H9 (cell line): ENCODE results near the gene DDAH2. TPM values are rescaled to one million over a fixed set of nuclear protein-coding genes. Genes with fewer than 3 reads are reported as not detected.

Experiments
- DNase-seq: peaks from one replicate; pipeline ENCODE4 v3.0.0-alpha.2; 2017
- H2AFZ ChIP-seq: one replicate; pipeline ENCODE4 v1.6.1; 2013; ENCODE audit warnings: mild to moderate bottlenecking, low read length, control low read depth, moderate library complexity
- H2AK5ac ChIP-seq: 2 replicates; pipeline ENCODE4 v1.6.1; 2013; ENCODE audit warnings: low read length, control low read depth, mixed read lengths; ENCODE audit not compliant: insufficient read length
- H2BK120ac ChIP-seq: one replicate; pipeline ENCODE4 v1.6.1; 2013; ENCODE audit warnings: low read depth, mild to moderate bottlenecking, low read length, control low read depth, inconsistent platforms; ENCODE audit not compliant: poor library complexity, severe bottlenecking
- H2BK12ac ChIP-seq: 2 replicates; pipeline ENCODE4 v1.6.1; 2013; ENCODE audit warnings: low read length, control low read depth, mixed read lengths, low read depth; ENCODE audit not compliant: insufficient read length
- H2BK15ac ChIP-seq: 2 replicates; pipeline ENCODE4 v1.6.1; 2013; ENCODE audit warnings: low read depth, low read length, control low read depth
- H2BK20ac ChIP-seq: one replicate; pipeline ENCODE4 v1.6.1; 2013; ENCODE audit warnings: low read depth, mild to moderate bottlenecking, low read length, control low read depth, inconsistent platforms; ENCODE audit not compliant: poor library complexity, severe bottlenecking
- H2BK5ac ChIP-seq: 2 replicates; pipeline ENCODE4 v1.6.1; 2013; ENCODE audit warnings: low read length, control low read depth, mixed read lengths; ENCODE audit not compliant: insufficient read length
- H3K14ac ChIP-seq: 2 replicates; pipeline ENCODE4 v1.6.1; 2013; ENCODE audit warnings: low read length, control low read depth; ENCODE audit not compliant: insufficient read depth
- H3K18ac ChIP-seq: 2 replicates; pipeline ENCODE4 v1.6.1; 2013; ENCODE audit warnings: low read depth, mild to moderate bottlenecking, mixed read lengths, low read length, control low read depth; ENCODE audit not compliant: insufficient read length
- H3K23ac ChIP-seq: 2 replicates; pipeline ENCODE4 v1.6.1; 2013; ENCODE audit warnings: low read length, control low read depth, mixed read lengths, low read depth; ENCODE audit not compliant: insufficient read length
- H3K23me2 ChIP-seq: 2 replicates; pipeline ENCODE4 v1.6.1; 2013; ENCODE audit warnings: low read depth, mild to moderate bottlenecking, mixed read lengths, low read length, control low read depth; ENCODE audit not compliant: insufficient read length, poor library complexity, severe bottlenecking
- H3K27ac ChIP-seq: 2 replicates; pipeline ENCODE4 v1.5.1; 2013; ENCODE audit warnings: low read length, control low read depth, mixed read lengths, low read depth; ENCODE audit not compliant: insufficient read length
- H3K27me3 ChIP-seq: 2 replicates; pipeline ENCODE4 v1.6.1; 2013; ENCODE audit warnings: low read length, control low read depth, inconsistent platforms; ENCODE audit not compliant: insufficient read depth
- H3K4ac ChIP-seq: 2 replicates; pipeline ENCODE4 v1.6.1; 2013; ENCODE audit warnings: low read depth, mild to moderate bottlenecking, control low read depth, inconsistent platforms, low read length, moderate library complexity
- H3K4me1 ChIP-seq: 2 replicates; pipeline ENCODE4 v1.6.1; 2013; ENCODE audit warnings: low read length, control low read depth, inconsistent platforms; ENCODE audit not compliant: insufficient read depth
- H3K4me2 ChIP-seq: 2 replicates; pipeline ENCODE4 v1.6.1; 2013; ENCODE audit warnings: low read length, control low read depth, mixed read lengths; ENCODE audit not compliant: insufficient read length, insufficient read depth
- H3K56ac ChIP-seq: 2 replicates; pipeline ENCODE4 v1.6.1; 2013; ENCODE audit warnings: low read depth, mild to moderate bottlenecking, mixed read lengths, low read length, control low read depth; ENCODE audit not compliant: insufficient read length
- H3K79me1 ChIP-seq: 2 replicates; pipeline ENCODE4 v1.6.1; 2013; ENCODE audit warnings: low read depth, mild to moderate bottlenecking, moderate library complexity, low read length, control low read depth, inconsistent platforms; ENCODE audit not compliant: insufficient read depth, poor library complexity, severe bottlenecking
- H3K79me2 ChIP-seq: 2 replicates; pipeline ENCODE4 v1.6.1; 2013; ENCODE audit warnings: low read length, control low read depth, inconsistent platforms; ENCODE audit not compliant: insufficient read depth
- H3K9ac ChIP-seq: 2 replicates; pipeline ENCODE4 v1.6.1; 2013; ENCODE audit warnings: low read length, control low read depth, mixed read lengths; ENCODE audit not compliant: insufficient read length; ENCODE audit errors: extremely low read depth
- H3K9me3 ChIP-seq: one replicate; pipeline ENCODE4 v1.6.1; 2013; ENCODE audit warnings: low read depth, low read length, inconsistent platforms; ENCODE audit not compliant: control insufficient read depth
- H3T11ph ChIP-seq: one replicate; pipeline ENCODE4 v1.6.1; 2013; ENCODE audit warnings: mild to moderate bottlenecking, low read length, control low read depth, inconsistent platforms
- H4K20me1 ChIP-seq: one replicate; pipeline ENCODE4 v1.6.1; 2013; ENCODE audit not compliant: control insufficient read depth, insufficient read length, insufficient read depth
- H4K5ac ChIP-seq: 2 replicates; pipeline ENCODE4 v1.6.1; 2013; ENCODE audit warnings: low read depth, mild to moderate bottlenecking, mixed read lengths, low read length, control low read depth; ENCODE audit not compliant: insufficient read length
- H4K8ac ChIP-seq: replicated peaks from 2 replicates; pipeline ENCODE4 v1.6.1; 2013; ENCODE audit warnings: low read length, control low read depth, mixed read lengths, low read depth; ENCODE audit not compliant: insufficient read length
- H4K91ac ChIP-seq: 2 replicates; pipeline ENCODE4 v1.6.1; 2013; ENCODE audit warnings: low read depth, mild to moderate bottlenecking, moderate library complexity, mixed read lengths, low read length, control low read depth; ENCODE audit not compliant: insufficient read length
- H3K27ac Mint-ChIP-seq, 3 experiments: 2 replicates in 2 of 3; 3 replicates in 1 of 3; pipeline ENCODE4 v1.8.0; 2020 to 2021; ENCODE audit warnings: mixed read lengths in 3 of 3, mild to moderate bottlenecking in 1 of 3, moderate library complexity in 1 of 3
- H3K27me3 Mint-ChIP-seq: 2 replicates; pipeline ENCODE4 v1.8.0; 2021; ENCODE audit warnings: low read depth, mild to moderate bottlenecking, moderate library complexity, mixed read lengths
- H3K36me3 Mint-ChIP-seq, 3 experiments: 2 replicates in 2 of 3; 3 replicates in 1 of 3; pipeline ENCODE4 v1.8.0; 2020 to 2021; ENCODE audit warnings: low read depth in 3 of 3, mixed read lengths in 3 of 3; ENCODE audit not compliant: insufficient read depth in 1 of 3
- H3K4me1 Mint-ChIP-seq, 2 experiments: 2 replicates each; pipeline ENCODE4 v1.8.0; 2020; ENCODE audit warnings: mixed read lengths in 2 of 2
- H3K4me3 Mint-ChIP-seq, 2 experiments: 2 replicates in 1 of 2; 3 replicates in 1 of 2; pipeline ENCODE4 v1.8.0; 2020 to 2021; ENCODE audit warnings: mild to moderate bottlenecking in 2 of 2, mixed read lengths in 2 of 2, moderate library complexity in 1 of 2
- H3K9me3 Mint-ChIP-seq, 2 experiments: 2 replicates in 1 of 2; 3 replicates in 1 of 2; pipeline ENCODE4 v1.8.0; 2020; ENCODE audit warnings: mild to moderate bottlenecking in 2 of 2, mixed read lengths in 2 of 2, moderate library complexity in 1 of 2
- WGBS: extraction: QIAGEN DNeasy Blood & Tissue Kit; methylation state at CpG from one replicate; pipeline ENCODE4 v1.1.7; 2013; ENCODE audit warnings: missing lambda C conversion rate, low lambda C conversion rate, mixed read lengths; ENCODE audit not compliant: insufficient read length; ENCODE audit errors: extremely low coverage; 5-methylcytosine and 5-hydroxymethylcytosine counted together
- total RNA-seq: library from RNA; stranded (reverse); gene quantifications from 2 replicates; pipeline ENCODE4 v1.2.1, GENCODE V29; 2021
- TF ChIP-seq, protein P1 (sequence below): fragments of 200-600 bp; sonication (generic); conservative IDR thresholded peaks from 3 replicates; pipeline ENCODE4 v1.8.0; 2021; ENCODE audit warnings: antibody characterized with exemption, mild to moderate bottlenecking

The DDAH2 gene
- total RNA-seq, 1 experiment from 2014 or later, result 73.2 TPM

DNA sequence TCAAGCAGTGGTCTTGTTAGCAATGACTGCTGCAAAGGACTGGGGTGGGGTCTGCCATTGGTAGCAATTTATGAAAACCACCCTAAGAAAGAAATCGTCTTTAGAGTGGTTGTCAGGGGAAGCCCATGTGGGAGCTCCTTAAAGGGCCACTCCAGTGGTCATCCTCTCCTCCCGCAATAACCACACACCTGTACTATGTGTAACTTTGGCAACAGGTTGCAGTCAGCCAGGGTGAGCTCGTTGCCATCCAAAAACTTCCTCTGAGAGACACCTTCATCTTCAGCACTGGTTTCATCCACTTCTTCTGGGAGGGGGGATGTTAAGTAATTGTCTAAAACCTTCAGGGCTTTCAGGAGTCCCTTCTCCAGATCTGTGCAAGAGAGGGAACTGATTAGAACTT lies 2.9 kb upstream of the DDAH2 start:
- H2AFZ ChIP-seq, result no peak overlapping the region
- no peak overlapping the region for H4K91ac ChIP-seq
- H2BK15ac ChIP-seq, result no peak overlapping the region
- Mint-ChIP-seq H3K4me1 (peaks cover 35 to 38% of the 10 kb centered on the region in 2 experiments), H3K27me3 (no peaks in the 10 kb centered on the region), H3K4me3 (no peak overlapping the region; a peak in 1 of 5 replicates), H3K36me3 (peaks cover 40 to 60% (median 53%) of the 10 kb centered on the region in 3 experiments), H3K9me3 (no peaks in the 10 kb centered on the region; a peak in 2 of 5 replicates), H3K27ac (no peak overlapping the region)
- no peaks in the 10 kb centered on the region for H3K27me3 ChIP-seq
- TF ChIP-seq, protein P1, sequence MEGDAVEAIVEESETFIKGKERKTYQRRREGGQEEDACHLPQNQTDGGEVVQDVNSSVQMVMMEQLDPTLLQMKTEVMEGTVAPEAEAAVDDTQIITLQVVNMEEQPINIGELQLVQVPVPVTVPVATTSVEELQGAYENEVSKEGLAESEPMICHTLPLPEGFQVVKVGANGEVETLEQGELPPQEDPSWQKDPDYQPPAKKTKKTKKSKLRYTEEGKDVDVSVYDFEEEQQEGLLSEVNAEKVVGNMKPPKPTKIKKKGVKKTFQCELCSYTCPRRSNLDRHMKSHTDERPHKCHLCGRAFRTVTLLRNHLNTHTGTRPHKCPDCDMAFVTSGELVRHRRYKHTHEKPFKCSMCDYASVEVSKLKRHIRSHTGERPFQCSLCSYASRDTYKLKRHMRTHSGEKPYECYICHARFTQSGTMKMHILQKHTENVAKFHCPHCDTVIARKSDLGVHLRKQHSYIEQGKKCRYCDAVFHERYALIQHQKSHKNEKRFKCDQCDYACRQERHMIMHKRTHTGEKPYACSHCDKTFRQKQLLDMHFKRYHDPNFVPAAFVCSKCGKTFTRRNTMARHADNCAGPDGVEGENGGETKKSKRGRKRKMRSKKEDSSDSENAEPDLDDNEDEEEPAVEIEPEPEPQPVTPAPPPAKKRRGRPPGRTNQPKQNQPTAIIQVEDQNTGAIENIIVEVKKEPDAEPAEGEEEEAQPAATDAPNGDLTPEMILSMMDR, result no peak
- H4K5ac ChIP-seq, result no peak overlapping the region
- no peaks in the 10 kb centered on the region for H3K9me3 ChIP-seq
- H3K9ac ChIP-seq, result no peak overlapping the region
- no peak overlapping the region for H2BK120ac ChIP-seq
- H3K18ac ChIP-seq, result no peak overlapping the region
- H3K56ac ChIP-seq, result no peak overlapping the region
- H2BK5ac ChIP-seq, result no peak overlapping the region
- DNase-seq, result no peak
- H2BK12ac ChIP-seq, result no peak overlapping the region
- peaks cover 30% of the 10 kb centered on the region for H3K23me2 ChIP-seq
- peaks cover 6% of the 10 kb centered on the region; the same call in 1 of the 2 replicates for H3K79me2 ChIP-seq
- no peak overlapping the region for H3K4me2 ChIP-seq
- H3K27ac ChIP-seq, result no peak overlapping the region
- H2AK5ac ChIP-seq, result no peak overlapping the region
- no peak overlapping the region for H3K14ac ChIP-seq
- no CpG with 5 or more reads among the region's 3 CpGs for WGBS
- no peak overlapping the region for H2BK20ac ChIP-seq
- peaks cover 8% of the 10 kb centered on the region for H3K4me1 ChIP-seq
- no peaks in the 10 kb centered on the region for H3K79me1 ChIP-seq
- no peak overlapping the region for H3T11ph ChIP-seq
- no peaks in the 10 kb centered on the region for H4K20me1 ChIP-seq
- H3K4ac ChIP-seq, result no peak overlapping the region
- H3K23ac ChIP-seq, result no peak overlapping the region
- no peak overlapping the region for H4K8ac ChIP-seq
